Retinal pigment epithelial cell (primary cell): Measurements from ENCODE around the gene TTLL1.
A peak's percentile ranks its signal among the peaks of the same experiment; 100 is the strongest.

ENCODE experiments used
- DNase-seq: peaks from one replicate; pipeline ENCODE4 v3.0.0-alpha.2; 2010; ENCODE audit warnings: low read depth
- H3K4me3 ChIP-seq: 2 replicates; pipeline ENCODE4 v1.5.1; 2011; ENCODE audit warnings: mild to moderate bottlenecking, low read length, control low read depth, moderate library complexity
- TF ChIP-seq, protein P1 (sequence below): conservative IDR thresholded peaks from 2 replicates; pipeline ENCODE4 v1.5.1; 2011; ENCODE audit warnings: low read depth, low read length, control low read depth, inconsistent platforms

TTLL1 gene

DNA sequence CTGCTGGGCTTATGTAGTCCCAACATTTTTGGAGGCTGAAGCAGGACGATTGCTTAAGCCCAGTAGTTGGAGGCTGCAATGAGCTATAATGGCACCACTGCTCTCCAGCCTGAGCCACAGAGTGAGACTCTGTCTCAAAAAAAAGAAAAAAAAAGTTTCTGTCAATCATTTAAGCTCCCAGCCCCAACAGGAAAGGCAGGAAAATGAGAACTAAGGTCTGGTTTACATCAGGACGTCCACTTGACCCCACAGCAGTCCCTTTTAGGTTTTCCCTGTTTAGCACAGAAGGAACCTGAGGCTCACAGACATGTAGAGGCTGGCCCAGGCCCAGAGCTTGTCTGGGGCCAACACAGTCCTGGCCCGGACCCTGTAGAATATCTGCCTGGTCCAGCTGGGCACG lies 9.2 kb upstream of the TTLL1 start:
- TF ChIP-seq, protein P1, sequence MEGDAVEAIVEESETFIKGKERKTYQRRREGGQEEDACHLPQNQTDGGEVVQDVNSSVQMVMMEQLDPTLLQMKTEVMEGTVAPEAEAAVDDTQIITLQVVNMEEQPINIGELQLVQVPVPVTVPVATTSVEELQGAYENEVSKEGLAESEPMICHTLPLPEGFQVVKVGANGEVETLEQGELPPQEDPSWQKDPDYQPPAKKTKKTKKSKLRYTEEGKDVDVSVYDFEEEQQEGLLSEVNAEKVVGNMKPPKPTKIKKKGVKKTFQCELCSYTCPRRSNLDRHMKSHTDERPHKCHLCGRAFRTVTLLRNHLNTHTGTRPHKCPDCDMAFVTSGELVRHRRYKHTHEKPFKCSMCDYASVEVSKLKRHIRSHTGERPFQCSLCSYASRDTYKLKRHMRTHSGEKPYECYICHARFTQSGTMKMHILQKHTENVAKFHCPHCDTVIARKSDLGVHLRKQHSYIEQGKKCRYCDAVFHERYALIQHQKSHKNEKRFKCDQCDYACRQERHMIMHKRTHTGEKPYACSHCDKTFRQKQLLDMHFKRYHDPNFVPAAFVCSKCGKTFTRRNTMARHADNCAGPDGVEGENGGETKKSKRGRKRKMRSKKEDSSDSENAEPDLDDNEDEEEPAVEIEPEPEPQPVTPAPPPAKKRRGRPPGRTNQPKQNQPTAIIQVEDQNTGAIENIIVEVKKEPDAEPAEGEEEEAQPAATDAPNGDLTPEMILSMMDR: no peak
- DNase-seq: no peak
- no peak overlapping the region for H3K4me3 ChIP-seq

DNA sequence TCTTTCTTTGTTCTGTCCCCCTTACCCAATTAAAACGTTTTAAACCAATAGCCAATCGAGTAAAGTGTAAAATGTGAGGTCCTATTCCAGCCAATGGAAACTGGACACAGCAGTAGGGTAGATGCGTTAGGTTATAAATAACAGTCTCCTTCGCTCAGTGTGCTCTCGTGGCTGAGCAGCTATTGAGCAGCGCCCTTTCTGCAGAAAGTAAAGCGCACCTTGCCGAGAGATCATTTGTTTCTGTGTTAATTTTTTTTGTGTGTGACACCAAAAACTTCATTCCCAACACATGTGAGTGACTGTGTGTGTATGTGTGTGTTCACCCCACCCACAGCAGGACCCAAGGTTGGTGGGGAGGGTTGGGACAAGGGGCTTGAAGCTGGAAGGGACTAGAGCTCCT lies 7.2 kb upstream of the TTLL1 start:
- DNase-seq: no peak
- TF ChIP-seq, protein P1: no peak
- H3K4me3 ChIP-seq: no peak overlapping the region

DNA sequence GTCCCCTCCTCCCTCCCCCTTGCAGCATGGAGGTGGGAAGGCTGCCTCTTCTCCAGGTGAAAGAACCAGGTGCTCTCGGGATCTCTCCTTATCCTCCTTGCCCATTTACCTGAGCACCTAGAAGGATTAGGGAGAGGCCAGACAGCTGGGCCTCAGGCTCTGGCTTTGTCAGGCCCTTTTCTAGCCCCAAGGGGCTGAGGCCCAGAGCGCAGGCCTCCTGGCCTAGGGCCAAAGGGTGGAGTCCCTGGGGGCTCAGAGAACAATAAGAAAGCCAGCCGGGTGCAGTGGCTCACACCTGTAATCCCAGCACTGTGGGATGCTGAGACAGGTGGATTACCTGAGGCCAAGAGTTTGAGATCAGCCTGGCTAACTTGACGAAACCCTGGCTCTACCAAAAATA lies 5.4 kb upstream of the TTLL1 start:
- TF ChIP-seq, protein P1: no peak
- H3K4me3 ChIP-seq: no peak overlapping the region
- no peak for DNase-seq

DNA sequence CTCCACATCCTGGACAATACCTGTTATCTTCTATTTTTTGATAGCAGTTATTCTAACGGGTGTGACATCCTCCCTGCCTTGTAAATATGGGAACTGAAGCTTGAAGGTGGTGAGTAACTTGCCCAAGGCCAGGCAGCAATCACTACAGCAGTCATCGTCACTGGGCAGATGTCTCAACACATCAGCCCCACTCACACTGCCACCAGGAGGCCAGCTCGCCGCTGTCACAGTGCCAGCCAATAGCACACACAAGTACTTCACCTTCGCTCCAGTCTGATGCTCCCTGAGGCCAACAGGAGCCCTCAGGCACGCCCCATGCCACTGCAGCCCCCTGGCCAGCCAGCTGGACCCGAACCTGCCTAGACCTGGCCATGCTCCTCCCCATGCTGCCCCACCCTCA lies 4.9 kb upstream of the TTLL1 start:
- DNase-seq: no peak
- no peak overlapping the region for H3K4me3 ChIP-seq
- TF ChIP-seq, protein P1: no peak

DNA sequence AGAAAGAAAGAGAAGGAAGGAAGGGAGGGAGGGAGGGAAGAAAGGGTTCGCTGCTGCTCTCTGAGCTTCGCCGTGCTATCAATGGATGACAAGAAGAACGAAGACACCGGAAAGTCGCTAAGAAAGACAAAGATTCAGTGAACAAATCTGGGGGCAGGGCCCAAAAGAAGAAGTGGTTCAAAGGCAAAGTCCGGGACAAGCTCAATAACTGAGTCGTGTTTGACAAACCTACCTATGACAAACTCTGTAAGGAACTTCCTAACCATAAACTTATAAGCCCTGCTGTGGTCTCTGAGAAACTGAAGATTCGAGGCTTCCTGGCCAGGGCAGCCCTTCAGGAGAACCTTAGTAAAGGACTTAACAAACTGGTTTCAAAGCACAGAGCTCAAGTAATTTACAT lies 2.9 kb upstream of the TTLL1 start:
- DNase-seq: no peak
- no peak overlapping the region for H3K4me3 ChIP-seq
- TF ChIP-seq, protein P1: no peak

DNA sequence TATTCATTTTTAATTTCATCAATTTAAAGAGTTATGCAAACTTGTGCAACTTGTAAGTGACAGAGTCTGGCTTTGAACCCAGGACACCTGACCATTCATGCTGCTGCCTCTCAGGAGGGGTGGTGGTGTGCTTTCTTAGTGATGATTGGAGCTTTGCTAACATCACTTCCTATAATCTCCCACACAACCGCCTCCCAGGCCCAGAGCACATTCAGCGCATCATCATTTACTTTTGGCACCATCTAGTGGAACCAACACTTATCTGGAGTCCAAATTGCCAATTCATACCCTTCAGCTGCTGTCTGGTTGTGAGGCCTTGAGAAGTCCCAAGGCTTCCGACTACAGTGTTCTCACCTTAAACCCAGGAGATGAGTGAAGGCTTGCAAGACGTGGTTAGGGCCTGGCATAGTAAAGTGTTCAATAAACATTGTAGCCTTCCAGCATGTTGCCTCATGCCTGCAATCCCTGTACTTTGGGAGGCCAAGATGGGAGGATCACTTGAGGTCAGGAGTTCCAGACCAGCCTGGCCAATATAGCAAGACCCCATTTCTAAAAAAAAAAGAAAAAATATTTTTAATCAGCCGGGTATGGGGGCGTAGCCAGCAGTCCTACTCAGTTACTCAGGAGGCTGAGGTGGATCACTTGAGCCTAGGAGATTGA lies 1.1 kb upstream of the TTLL1 start:
- peak; percentile 39 for DNase-seq
- no peak overlapping the region for H3K4me3 ChIP-seq
- TF ChIP-seq, protein P1: peak; percentile 42

DNA sequence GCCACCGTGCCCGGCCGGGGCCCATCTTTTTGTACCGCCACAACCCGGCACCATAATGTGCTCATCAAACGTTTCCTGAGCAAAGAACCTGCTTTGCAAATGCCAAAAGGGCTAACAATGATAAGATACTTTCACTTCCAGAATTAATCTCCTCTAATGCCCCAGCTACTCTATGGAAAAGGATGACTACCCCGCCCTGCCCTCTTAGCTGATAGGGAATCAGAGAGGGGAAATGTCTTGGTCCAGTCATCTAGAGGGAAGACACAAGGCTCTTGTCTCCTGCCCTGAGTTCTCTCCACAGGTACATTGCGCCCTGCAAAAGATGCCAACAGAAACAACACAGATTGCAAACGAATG lies 586 bp downstream of the TTLL1 start:
- peak overlapping the region; percentile 62 for H3K4me3 ChIP-seq
- TF ChIP-seq, protein P1: no peak
- DNase-seq: no peak
